Testis (tissue), 3 donors: Measurements from ENCODE around the gene SMIM33. TPM values are rescaled to one million over a fixed set of nuclear protein-coding genes. Genes with fewer than 3 reads are reported as not detected.

Experiments
- DNase-seq: peaks from one replicate; pipeline ENCODE4 v3.0.0-alpha.2; 2019
- H3K27ac ChIP-seq, 2 donors: fragments of 200-600 bp; sonication (generic); one replicate each; pipeline ENCODE4 v1.5.1; 2019
- H3K27me3 ChIP-seq: fragments of 200-600 bp; sonication (generic); one replicate; pipeline ENCODE4 v1.5.1; 2019
- H3K36me3 ChIP-seq: fragments of 200-600 bp; sonication (generic); one replicate; pipeline ENCODE4 v1.5.1; 2017; ENCODE audit warnings: low read depth; ENCODE audit errors: missing control alignments
- H3K4me1 ChIP-seq: fragments of 200-600 bp; sonication (generic); one replicate; pipeline ENCODE4 v1.5.1; 2019
- H3K4me3 ChIP-seq, 2 donors: fragments of 200-600 bp; sonication (generic); one replicate each; pipeline ENCODE4 v1.5.1; 2017 to 2019
- H3K9me3 ChIP-seq: fragments of 200-600 bp; sonication (generic); one replicate; pipeline ENCODE4 v1.5.1; 2017
- POLR2A ChIP-seq: fragments of 450-650 bp; IDR thresholded peaks from one replicate; pipeline ENCODE4 v1.6.1; 2017; ENCODE audit warnings: antibody characterized with exemption, mild to moderate bottlenecking, moderate library complexity
- whole genome bisulfite sequencing, 2 donors: methylation state at CpG; one replicate each; pipeline ENCODE4 v1.1.5; 2018; 5-methylcytosine and 5-hydroxymethylcytosine counted together
- intact Hi-C: fragments of 100-400 bp; cut with DNase I; formaldehyde crosslinking; loops from one replicate; pipeline ENCODE4 v1.15.1; 2023; ENCODE audit warnings: low total_unique reads
- polyA plus RNA-seq: library from polyadenylated mRNA; stranded (reverse); fragments of 350-450 nt; fragmentation: Illumina TruSeq; extraction: RNeasy Lipid Tissue Mini Kit (QIAGEN cat#74804); gene quantifications from one replicate; pipeline ENCODE4 v1.2.3, GENCODE V29; 2014; ENCODE audit warnings: low read depth, low replicate concordance; ENCODE audit not compliant: insufficient read depth
- total RNA-seq, 2 donors: library from RNA; depleted of rRNA; stranded (reverse); fragments of >200 nt; gene quantifications; one replicate each; pipeline ENCODE4 v1.2.3, GENCODE V29; 2016
- TF ChIP-seq, protein P1 (sequence below), 3 experiments: fragments of 450-650 bp in 2 of 3; fragments of 200-600 bp in 1 of 3; sonication (generic) in 1 of 3; IDR thresholded peaks; one replicate each; pipeline ENCODE4 v1.5.1; 2016 to 2019; ENCODE audit warnings: antibody characterized with exemption in 3 of 3, mild to moderate bottlenecking in 2 of 3, moderate library complexity in 1 of 3

SMIM33 gene
- total and polyA plus RNA-seq, 3 donors from 2014 or later: 0.16 TPM; not detected in 2

DNA sequence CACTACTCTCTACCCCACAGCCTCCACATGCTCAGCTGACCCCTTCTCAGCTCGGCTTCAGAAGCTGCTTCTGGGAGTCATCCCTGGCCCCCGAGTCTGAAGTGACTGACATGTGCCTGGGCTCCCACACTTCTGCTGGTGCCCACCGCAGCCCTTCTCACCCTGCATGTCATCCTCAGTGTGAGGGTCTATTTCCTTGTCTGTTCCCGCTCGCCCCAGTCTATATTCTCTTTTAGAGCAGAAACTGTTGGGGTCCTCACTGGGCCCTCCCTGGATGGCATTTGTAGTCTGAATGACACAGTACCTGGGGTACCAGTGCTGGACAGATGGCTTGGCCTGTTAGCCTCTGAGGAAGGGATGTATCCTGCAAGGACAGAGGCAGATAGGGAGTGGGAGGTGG, 13.6 kb upstream of the SMIM33 start:
- no peak for DNase-seq
- intact Hi-C loops: no loop called here
- Histone ChIP-seq H3K27me3 (no peaks in the 10 kb centered on the region), H3K4me1 (no peaks in the 10 kb centered on the region), H3K36me3 (no peaks in the 10 kb centered on the region), H3K9me3 (no peaks in the 10 kb centered on the region), H3K4me3 (no peak overlapping the region), H3K27ac (no peak overlapping the region)
- TF ChIP-seq, protein P1, sequence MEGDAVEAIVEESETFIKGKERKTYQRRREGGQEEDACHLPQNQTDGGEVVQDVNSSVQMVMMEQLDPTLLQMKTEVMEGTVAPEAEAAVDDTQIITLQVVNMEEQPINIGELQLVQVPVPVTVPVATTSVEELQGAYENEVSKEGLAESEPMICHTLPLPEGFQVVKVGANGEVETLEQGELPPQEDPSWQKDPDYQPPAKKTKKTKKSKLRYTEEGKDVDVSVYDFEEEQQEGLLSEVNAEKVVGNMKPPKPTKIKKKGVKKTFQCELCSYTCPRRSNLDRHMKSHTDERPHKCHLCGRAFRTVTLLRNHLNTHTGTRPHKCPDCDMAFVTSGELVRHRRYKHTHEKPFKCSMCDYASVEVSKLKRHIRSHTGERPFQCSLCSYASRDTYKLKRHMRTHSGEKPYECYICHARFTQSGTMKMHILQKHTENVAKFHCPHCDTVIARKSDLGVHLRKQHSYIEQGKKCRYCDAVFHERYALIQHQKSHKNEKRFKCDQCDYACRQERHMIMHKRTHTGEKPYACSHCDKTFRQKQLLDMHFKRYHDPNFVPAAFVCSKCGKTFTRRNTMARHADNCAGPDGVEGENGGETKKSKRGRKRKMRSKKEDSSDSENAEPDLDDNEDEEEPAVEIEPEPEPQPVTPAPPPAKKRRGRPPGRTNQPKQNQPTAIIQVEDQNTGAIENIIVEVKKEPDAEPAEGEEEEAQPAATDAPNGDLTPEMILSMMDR (IDR thresholded peaks at IDR 0.05): no peak
- TF ChIP-seq POLR2A: no peak
- 93 to 95% methylated on average over 5 of the region's 5 CpGs for WGBS, 2 donors

- Histone ChIP-seq H3K27ac (no peak overlapping the region), H3K4me3 (no peak overlapping the region), H3K9me3 (no peaks in the 10 kb centered on the region), H3K4me1 (no peaks in the 10 kb centered on the region), H3K36me3 (no peaks in the 10 kb centered on the region), H3K27me3 (no peaks in the 10 kb centered on the region)
- intact Hi-C loops: no loop called here
- 96% methylated on average over 5 of the region's 5 CpGs for WGBS, 2 donors
- no peak for DNase-seq
- TF ChIP-seq POLR2A: no peak
- TF ChIP-seq, protein P1 (IDR thresholded peaks at IDR 0.05): no peak
Measured at GRCh38 chr5:139457653-139458306, 13.0 kb upstream of the SMIM33 start.

DNA sequence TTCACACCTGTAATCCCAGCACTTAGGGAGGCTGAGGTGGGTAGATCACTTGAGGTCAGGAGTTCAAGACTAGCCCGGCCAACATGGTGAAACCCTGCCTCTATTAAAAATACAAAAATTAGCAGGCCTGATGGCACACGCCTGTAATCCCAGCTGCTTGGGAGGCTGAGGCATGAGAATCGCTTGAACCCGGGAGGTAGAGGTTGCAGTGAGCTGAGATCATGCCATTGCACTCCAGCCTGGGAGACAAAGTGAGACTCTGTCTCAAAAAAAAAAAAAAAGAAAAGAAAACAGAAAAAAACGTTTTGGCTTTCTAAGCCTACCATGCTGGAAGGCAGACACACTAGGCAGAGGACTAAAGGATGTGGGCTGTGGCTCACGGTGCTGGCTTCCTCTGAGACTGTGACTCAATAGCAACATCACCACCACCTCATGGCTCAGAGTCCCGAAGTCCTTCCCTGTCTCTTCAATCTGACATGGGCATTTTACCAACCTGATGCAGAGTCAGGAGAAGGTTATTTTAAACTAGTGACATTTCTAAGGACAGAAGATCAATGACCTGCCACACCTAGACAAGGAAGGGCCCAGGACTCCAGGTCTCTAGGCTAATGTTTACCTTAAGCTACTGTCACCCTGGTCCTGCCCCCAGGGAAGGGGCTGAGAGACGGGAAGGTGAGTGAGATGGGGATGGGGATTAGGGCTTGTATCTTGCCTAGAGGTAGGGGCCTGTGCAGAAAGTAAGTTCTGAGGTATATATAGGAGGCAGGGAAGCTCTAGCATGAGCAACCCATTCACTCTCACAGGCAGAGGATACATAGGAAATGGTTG, 12.0 kb upstream of the SMIM33 start:
- no peak for DNase-seq

GRCh38 chr5:139459451-139459934, 11.3 kb upstream of the SMIM33 start:
- Histone ChIP-seq H3K4me3 (no peak overlapping the region), H3K36me3 (no peaks in the 10 kb centered on the region), H3K27me3 (no peaks in the 10 kb centered on the region), H3K4me1 (no peaks in the 10 kb centered on the region), H3K27ac (no peak overlapping the region), H3K9me3 (no peaks in the 10 kb centered on the region)
- WGBS, 2 donors: 89 to 98% methylated on average over 8 of the region's 8 CpGs
- TF ChIP-seq POLR2A: no peak
- TF ChIP-seq, protein P1 (IDR thresholded peaks at IDR 0.05): no peak
- no peak for DNase-seq
- intact Hi-C loops: no loop called here

More for the DNA sequence above, 12.0 kb upstream of the SMIM33 start:
- Histone ChIP-seq H3K4me3 (no peak overlapping the region), H3K36me3 (no peaks in the 10 kb centered on the region), H3K27me3 (no peaks in the 10 kb centered on the region), H3K9me3 (no peaks in the 10 kb centered on the region), H3K27ac (no peak overlapping the region), H3K4me1 (no peaks in the 10 kb centered on the region)
- intact Hi-C loops: no loop called here
- no peak for TF ChIP-seq POLR2A
- TF ChIP-seq, protein P1 (IDR thresholded peaks at IDR 0.05): no peak
- WGBS, 2 donors: 77 to 79% methylated on average over 8 of the region's 8 CpGs
